K562 (cell line): ENCODE measurements around the gene KANK2. TPM values are rescaled to one million over a fixed set of nuclear protein-coding genes. Genes with fewer than 3 reads are reported as not detected.

Experiments
- ATAC-seq: fragments of 200-7000 bp; cut with Tn5 transposase; 3 replicates; pipeline ENCODE4 v1.9.1; 2020; ENCODE audit warnings: moderate library complexity
- BruUV-seq: library from RNA; stranded (reverse); fragments of 400-500 nt; replicated peaks from 2 replicates; lab custom pipeline; 2021; lab: Mats Ljungman, UMichigan
- CTCF ChIA-PET: fragments of 300-600 bp; formaldehyde crosslinking; extraction: SDS; loops from one replicate; lab custom pipeline; 2021; ENCODE audit warnings: low intra/inter-chr PET ratio; lab: Yijun Ruan, JAX
- POLR2A ChIA-PET: fragments of 300-600, 350-650 bp; sonication (Branson Sonifier 250); formaldehyde crosslinking; extraction: SDS; loops from one replicate; lab custom pipeline; 2021; ENCODE audit warnings: antibody characterized with exemption, inconsistent platforms; lab: Yijun Ruan, JAX
- DNase-seq, 4 experiments: peaks; one replicate each; pipeline versions ENCODE4 v3.0.0 to v3.0.0-alpha.2; 2011 to 2018; ENCODE audit warnings: low spot score in 3 of 4, mixed read lengths in 3 of 4; ENCODE audit errors: extremely low read depth in 1 of 4
- FAIRE-seq: peaks from 2 replicates; lab custom pipeline; 2011; peaks lifted over from hg19 to GRCh38; lab: Jason Lieb, UNC
- H2AFZ ChIP-seq: 2 replicates; pipeline ENCODE4 v1.6.0; 2011; ENCODE audit warnings: low read depth, low read length, control low read depth, inconsistent platforms
- H3K27ac ChIP-seq: fragments of 200-600 bp; 3 replicates; pipeline ENCODE4 v1.8.0; 2011; ENCODE audit warnings: low read depth, mild to moderate bottlenecking, control low read depth, inconsistent platforms, low read length, moderate library complexity, mixed read lengths; ENCODE audit errors: extremely low read depth
- H3K27me3 ChIP-seq, 2 experiments: fragments of 300-600 bp in 1 of 2; 2 replicates in 1 of 2; 3 replicates in 1 of 2; pipeline versions ENCODE4 v1.6.0 to v1.8.0; 2011; ENCODE audit warnings: inconsistent platforms in 2 of 2, low read length in 2 of 2, mild to moderate bottlenecking in 1 of 2, mixed read lengths in 1 of 2, moderate library complexity in 1 of 2; ENCODE audit not compliant: control insufficient read depth in 2 of 2, insufficient read depth in 2 of 2
- H3K36me3 ChIP-seq: fragments of 300-600 bp; 3 replicates; pipeline ENCODE4 v1.8.0; 2011; ENCODE audit warnings: mild to moderate bottlenecking, low read length, inconsistent platforms; ENCODE audit not compliant: control insufficient read depth, insufficient read depth
- H3K4me1 ChIP-seq, 2 experiments: fragments of 200-600 bp in 1 of 2; replicated peaks in 1 of 2; 2 replicates in 1 of 2; 3 replicates in 1 of 2; pipeline versions ENCODE4 v1.5.1 to v1.8.0; 2011; ENCODE audit warnings: inconsistent platforms in 2 of 2, low read length in 2 of 2, mild to moderate bottlenecking in 1 of 2, mixed read lengths in 1 of 2, moderate library complexity in 1 of 2; ENCODE audit not compliant: control insufficient read depth in 2 of 2, insufficient read depth in 2 of 2
- H3K4me2 ChIP-seq: 2 replicates; pipeline ENCODE4 v1.6.1; 2011; ENCODE audit warnings: low read length, control low read depth, inconsistent platforms, mixed read lengths; ENCODE audit not compliant: insufficient read depth
- H3K4me3 ChIP-seq: fragments of 200-600 bp; sonication (generic), shearing (Covaris generic); 2 replicates; pipeline ENCODE4 v1.5.1; 2016; ENCODE audit warnings: control low read depth, inconsistent platforms
- H3K79me2 ChIP-seq: fragments of 200-600 bp; 3 replicates; pipeline ENCODE4 v1.8.0; 2011; ENCODE audit warnings: low read length, inconsistent platforms; ENCODE audit not compliant: control insufficient read depth, insufficient read depth
- H3K9ac ChIP-seq, 2 experiments: 2 replicates each; pipeline versions ENCODE4 v1.6.0 to v1.6.1; 2011; ENCODE audit warnings: low read depth in 2 of 2, low read length in 2 of 2, control low read depth in 1 of 2, inconsistent platforms in 1 of 2, mild to moderate bottlenecking in 1 of 2, mixed read lengths in 1 of 2; ENCODE audit not compliant: insufficient read depth in 1 of 2
- H3K9me1 ChIP-seq: one replicate; pipeline ENCODE4 v1.6.0; 2011; ENCODE audit warnings: inconsistent platforms, mild to moderate bottlenecking, low read length, moderate library complexity; ENCODE audit not compliant: control insufficient read depth, insufficient read depth
- H3K9me3 ChIP-seq: replicated peaks from 2 replicates; pipeline ENCODE4 v1.5.1; 2011; ENCODE audit warnings: low read depth, low read length, inconsistent platforms; ENCODE audit not compliant: control insufficient read depth, insufficient read depth
- H4K20me1 ChIP-seq: replicated peaks from 2 replicates; pipeline ENCODE4 v1.6.1; 2011; ENCODE audit warnings: low read length, inconsistent platforms, mixed read lengths; ENCODE audit not compliant: control insufficient read depth, insufficient read depth
- ATF1 ChIP-seq, 2 experiments: fragments of 450-650 bp in 1 of 2; IDR thresholded peaks; 2 replicates each; pipeline ENCODE4 v1.6.1; 2016; ENCODE audit warnings: missing compliant biosample characterization in 1 of 2, missing genetic modification characterization in 1 of 2
- CBFA2T2 ChIP-seq: fragments of 450-650 bp; conservative IDR thresholded peaks from 2 replicates; pipeline ENCODE4 v1.6.1; 2017; ENCODE audit warnings: mild to moderate bottlenecking
- CC2D1A ChIP-seq: fragments of 450-650 bp; IDR thresholded peaks from 2 replicates; pipeline ENCODE4 v1.6.1; 2017; ENCODE audit warnings: mild to moderate bottlenecking
- E2F1 ChIP-seq: sonication (generic); formaldehyde crosslinking; IDR thresholded peaks from 2 replicates; pipeline ENCODE4 v1.8.1; 2023; ENCODE audit warnings: mild to moderate bottlenecking, missing genetic modification reagents, moderate library complexity
- GATAD2A ChIP-seq: fragments of 450-650 bp; IDR thresholded peaks from 2 replicates; pipeline ENCODE4 v1.6.1; 2017
- KDM1A ChIP-seq, 2 experiments: fragments of 450-650 bp; IDR thresholded peaks; 2 replicates each; pipeline ENCODE4 v1.6.1; 2016; ENCODE audit warnings: mild to moderate bottlenecking in 2 of 2
- POLR2AphosphoS5 ChIP-seq: IDR thresholded peaks from 2 replicates; pipeline ENCODE4 v1.6.1; 2011; ENCODE audit warnings: mild to moderate bottlenecking, low read depth, low read length, moderate library complexity; ENCODE audit not compliant: control insufficient read depth, insufficient read depth
- POLR2G ChIP-seq: fragments of 200-400 bp; formaldehyde crosslinking; IDR thresholded peaks from 2 replicates; pipeline ENCODE4 v1.6.1; 2017; ENCODE audit warnings: low read depth, mild to moderate bottlenecking, antibody characterized with exemption, low read length, moderate library complexity
- PYGO2 ChIP-seq: fragments of 450-650 bp; IDR thresholded peaks from 2 replicates; pipeline ENCODE4 v1.6.1; 2016; ENCODE audit warnings: mild to moderate bottlenecking, missing genetic modification characterization, moderate library complexity, missing compliant biosample characterization
- RBFOX2 ChIP-seq: fragments of 200-400 bp; formaldehyde crosslinking; IDR thresholded peaks from 2 replicates; pipeline ENCODE4 v1.6.1; 2017; ENCODE audit warnings: low read depth, mild to moderate bottlenecking, low read length, moderate library complexity
- STAT5B ChIP-seq: fragments of 250-450 bp; sonication (Bioruptor Pico); IDR thresholded peaks from 2 replicates; pipeline ENCODE4 v1.8.0; 2021; ENCODE audit warnings: mild to moderate bottlenecking, inconsistent platforms
- WHSC1 ChIP-seq: IDR thresholded peaks from one replicate; pipeline ENCODE4 v1.6.1; 2012; ENCODE audit warnings: low read length, control low read depth, inconsistent platforms
- ZBTB1 ChIP-seq: sonication (generic); formaldehyde crosslinking; IDR thresholded peaks from 2 replicates; pipeline ENCODE4 v1.8.1; 2023; ENCODE audit warnings: missing genetic modification reagents, low read depth, mild to moderate bottlenecking, borderline replicate concordance
- ZNF12 ChIP-seq: sonication (generic); formaldehyde crosslinking; IDR thresholded peaks from 2 replicates; pipeline ENCODE4 v1.4.0; 2020; ENCODE audit warnings: mild to moderate bottlenecking, missing genetic modification reagents
- ZNF253 ChIP-seq: fragments of 250-450 bp; sonication (Bioruptor Pico); conservative IDR thresholded peaks from 2 replicates; pipeline ENCODE4 v1.6.1; 2021; ENCODE audit warnings: mild to moderate bottlenecking
- ZNF354B ChIP-seq: fragments of 250-450 bp; sonication (Bioruptor Pico); IDR thresholded peaks from 2 replicates; pipeline ENCODE4 v1.4.0; 2020
- ZNF444 ChIP-seq: fragments of 250-450 bp; sonication (Bioruptor Pico); IDR thresholded peaks from 2 replicates; pipeline ENCODE4 v1.4.0; 2020; ENCODE audit warnings: mild to moderate bottlenecking, moderate library complexity
- ZNF445 ChIP-seq: fragments of 250-450 bp; sonication (Bioruptor Pico); IDR thresholded peaks from 2 replicates; pipeline ENCODE4 v1.4.0; 2020; ENCODE audit warnings: low read depth, mild to moderate bottlenecking, moderate library complexity
- ZNF589 ChIP-seq: fragments of 200-800 bp; sonication (Bioruptor generic); IDR thresholded peaks from 2 replicates; pipeline ENCODE4 v1.6.1; 2016; ENCODE audit warnings: low read depth, missing genetic modification characterization, missing compliant biosample characterization
- ZNF830 ChIP-seq: fragments of 250-450 bp; sonication (Bioruptor Pico); IDR thresholded peaks from 2 replicates; pipeline ENCODE4 v1.5.0; 2021; ENCODE audit warnings: mild to moderate bottlenecking
- ZZZ3 ChIP-seq: fragments of 450-650 bp; IDR thresholded peaks from 2 replicates; pipeline ENCODE4 v1.6.1; 2016; ENCODE audit warnings: antibody characterized with exemption, mild to moderate bottlenecking, moderate library complexity
- WGBS: fragments of 100-300 bp; shearing (Covaris generic); methylation state at CpG from one replicate; pipeline ENCODE4 v1.1.6; 2016; ENCODE audit warnings: low coverage, mixed read lengths; ENCODE audit not compliant: insufficient coverage; ENCODE audit errors: missing lambda C conversion rate; 5-methylcytosine and 5-hydroxymethylcytosine counted together
- in situ Hi-C: fragments of 300-500 bp; cut with MboI; formaldehyde crosslinking; loops from 4 replicates; pipeline ENCODE4 v1.15.0; 2018; ENCODE audit warnings: inconsistent platforms, mixed read lengths
- intact Hi-C: fragments of 100-400 bp; cut with micrococcal nuclease; formaldehyde crosslinking; loops from 2 replicates; pipeline ENCODE4 v1.14.2; 2022
- polyA plus RNA-seq, 8 experiments: library from polyadenylated mRNA; depleted of rRNA in 4 of 8; stranded (reverse) in 5 of 8; unstranded in 3 of 8; fragments of >200 nt; fragmentation: Nextera tagmentation in 2 of 8; fragmentation: Illumina TruSeq in 1 of 8; extraction: Ambion mirVana in 2 of 8; extraction: Trizol in 1 of 8; gene quantifications; 2 replicates each; pipeline versions ENCODE4 v1.2.1 to v1.2.3, GENCODE V29; 2011 to 2014; ENCODE audit warnings: inconsistent platforms in 1 of 8, missing spikeins in 1 of 8
- total RNA-seq, 7 experiments: library from RNA; depleted of rRNA in 6 of 7; stranded (reverse); fragments of >200 nt in 6 of 7; fragmentation: Illumina TruSeq in 2 of 7; extraction: Trizol in 2 of 7; gene quantifications; 2 replicates each; pipeline versions ENCODE4 v1.2.1 to v1.2.3, GENCODE V29; 2011 to 2021; ENCODE audit warnings: low replicate concordance in 1 of 7
- TF ChIP-seq, protein P1 (sequence below): sonication (generic); formaldehyde crosslinking; IDR thresholded peaks from 2 replicates; pipeline ENCODE4 v1.8.0; 2022; ENCODE audit warnings: missing genetic modification reagents, mild to moderate bottlenecking, moderate library complexity, borderline replicate concordance
- TF ChIP-seq, protein P2 (sequence below): fragments of 250-450 bp; sonication (Bioruptor Pico); IDR thresholded peaks from 2 replicates; pipeline ENCODE4 v1.8.0; 2022; ENCODE audit warnings: inconsistent platforms, mild to moderate bottlenecking, moderate library complexity, borderline replicate concordance

KANK2 gene
- total and polyA plus RNA-seq, 9 of the 15 experiments (the other 6 are each of a cell fraction or from before 2014, with no cell fraction given), result 4.4 to 47.8 (median 21.3) TPM

- intact Hi-C loops, result no loop called here
- WGBS, result 91% methylated on average over 9 of the region's 9 CpGs
- ChIA-PET POLR2A (interaction anchor here (0.8 to 1.9 kb wide), 6 partner anchors 10 to 128 kb away, joined by 3 to 8 read pairs (median 4); no protein-coding TSS in a partner anchor), CTCF (no interaction called here)
- H3K27ac ChIP-seq, result no peak overlapping the region
- H3K9ac ChIP-seq, result peak overlapping the region in 1 of 2 experiments; percentile 1; a peak in 2 of 4 replicates
- peaks cover 97% of the 10 kb centered on the region for H3K36me3 ChIP-seq
- H3K4me3 ChIP-seq, result no peak overlapping the region
- H3K27me3 ChIP-seq, result no peaks in the 10 kb centered on the region
- H4K20me1 ChIP-seq, result peaks cover 9% of the 10 kb centered on the region
- BruUV-seq, result no TSS peak
- DNase-seq (no peak), FAIRE-seq (no peak), ATAC-seq (no peak)
- peaks cover 28% of the 10 kb centered on the region for H3K79me2 ChIP-seq
- in situ Hi-C loops, result no loop called here
- peaks cover 0 to 9% of the 10 kb centered on the region in 2 experiments; a peak in 1 of 5 replicates for H3K4me1 ChIP-seq
- H3K9me3 ChIP-seq, result no peaks in the 10 kb centered on the region
- H2AFZ ChIP-seq, result no peak overlapping the region
- no peak overlapping the region for H3K4me2 ChIP-seq
- peaks cover 4% of the 10 kb centered on the region for H3K9me1 ChIP-seq
- TF ChIP-seq CBFA2T2, result no peak
- TF ChIP-seq ZNF12 (CRISPR knock-in tag), result no peak
- TF ChIP-seq ZNF445, result no peak
- TF ChIP-seq KDM1A (IDR thresholded peaks at IDR 0.05), result no peak
- TF ChIP-seq ZNF354B (CRISPR knock-in tag), result no peak
- TF ChIP-seq GATAD2A, result no peak
- TF ChIP-seq RBFOX2, result peak; percentile 57
- TF ChIP-seq ZNF444, result no peak
- TF ChIP-seq ZNF830 (CRISPR knock-in tag), result no peak
- TF ChIP-seq POLR2G, result peak; percentile 62
- no peak for TF ChIP-seq ZBTB1 (CRISPR knock-in tag)
- no peak for TF ChIP-seq WHSC1
- TF ChIP-seq PYGO2 (tag), result no peak
- no peak for TF ChIP-seq CC2D1A
- no peak for TF ChIP-seq ATF1 (CRISPR knock-in tag; IDR thresholded peaks at IDR 0.05)
- no peak for TF ChIP-seq ATF1 (tag; IDR thresholded peaks at IDR 0.05)
- TF ChIP-seq, protein P1, sequence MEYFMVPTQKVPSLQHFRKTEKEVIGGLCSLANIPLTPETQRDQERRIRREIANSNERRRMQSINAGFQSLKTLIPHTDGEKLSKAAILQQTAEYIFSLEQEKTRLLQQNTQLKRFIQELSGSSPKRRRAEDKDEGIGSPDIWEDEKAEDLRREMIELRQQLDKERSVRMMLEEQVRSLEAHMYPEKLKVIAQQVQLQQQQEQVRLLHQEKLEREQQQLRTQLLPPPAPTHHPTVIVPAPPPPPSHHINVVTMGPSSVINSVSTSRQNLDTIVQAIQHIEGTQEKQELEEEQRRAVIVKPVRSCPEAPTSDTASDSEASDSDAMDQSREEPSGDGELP (CRISPR knock-in tag), result no peak
- no peak for TF ChIP-seq ZNF589 (CRISPR knock-in tag)
- peak; percentile 32 for TF ChIP-seq POLR2AphosphoS5
- TF ChIP-seq, protein P2, sequence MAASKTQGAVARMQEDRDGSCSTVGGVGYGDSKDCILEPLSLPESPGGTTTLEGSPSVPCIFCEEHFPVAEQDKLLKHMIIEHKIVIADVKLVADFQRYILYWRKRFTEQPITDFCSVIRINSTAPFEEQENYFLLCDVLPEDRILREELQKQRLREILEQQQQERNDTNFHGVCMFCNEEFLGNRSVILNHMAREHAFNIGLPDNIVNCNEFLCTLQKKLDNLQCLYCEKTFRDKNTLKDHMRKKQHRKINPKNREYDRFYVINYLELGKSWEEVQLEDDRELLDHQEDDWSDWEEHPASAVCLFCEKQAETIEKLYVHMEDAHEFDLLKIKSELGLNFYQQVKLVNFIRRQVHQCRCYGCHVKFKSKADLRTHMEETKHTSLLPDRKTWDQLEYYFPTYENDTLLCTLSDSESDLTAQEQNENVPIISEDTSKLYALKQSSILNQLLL (CRISPR knock-in tag), result no peak
- TF ChIP-seq ZZZ3, result no peak
- no peak for TF ChIP-seq ZNF253
- TF ChIP-seq E2F1 (CRISPR knock-in tag), result no peak
- no peak for TF ChIP-seq STAT5B (CRISPR knock-in tag)
These were observed 80.8 kb downstream of the KANK2 start for GRCh38 chr19:11116507-11116906.
